Tibial nerve (tissue), 4 donors: ENCODE measurements around the gene NR2C2.

Experiments
- EP300 ChIP-seq, 2 donors: sonication (generic); formaldehyde crosslinking; IDR thresholded peaks; one replicate each; pipeline ENCODE4 v1.6.1; 2017; ENCODE audit warnings: antibody characterized with exemption in 2 of 2, mild to moderate bottlenecking in 1 of 2
- POLR2A ChIP-seq, 2 donors: fragments of 450-650 bp; IDR thresholded peaks; one replicate each; pipeline ENCODE4 v1.6.1; 2017; ENCODE audit warnings: antibody characterized with exemption in 2 of 2, mild to moderate bottlenecking in 2 of 2, moderate library complexity in 2 of 2
- TF ChIP-seq, protein P1 (sequence below), 5 experiments: fragments of 200-600 bp in 3 of 5; fragments of 450-650 bp in 2 of 5; sonication (generic) in 3 of 5; IDR thresholded peaks; one replicate each; pipeline ENCODE4 v1.5.1; 2016 to 2019; ENCODE audit warnings: antibody characterized with exemption in 5 of 5, mild to moderate bottlenecking in 3 of 5, moderate library complexity in 2 of 5

GRCh38 chr3:15094187-15094875, 146.9 kb downstream of the NR2C2 start:
- TF ChIP-seq, protein P1, sequence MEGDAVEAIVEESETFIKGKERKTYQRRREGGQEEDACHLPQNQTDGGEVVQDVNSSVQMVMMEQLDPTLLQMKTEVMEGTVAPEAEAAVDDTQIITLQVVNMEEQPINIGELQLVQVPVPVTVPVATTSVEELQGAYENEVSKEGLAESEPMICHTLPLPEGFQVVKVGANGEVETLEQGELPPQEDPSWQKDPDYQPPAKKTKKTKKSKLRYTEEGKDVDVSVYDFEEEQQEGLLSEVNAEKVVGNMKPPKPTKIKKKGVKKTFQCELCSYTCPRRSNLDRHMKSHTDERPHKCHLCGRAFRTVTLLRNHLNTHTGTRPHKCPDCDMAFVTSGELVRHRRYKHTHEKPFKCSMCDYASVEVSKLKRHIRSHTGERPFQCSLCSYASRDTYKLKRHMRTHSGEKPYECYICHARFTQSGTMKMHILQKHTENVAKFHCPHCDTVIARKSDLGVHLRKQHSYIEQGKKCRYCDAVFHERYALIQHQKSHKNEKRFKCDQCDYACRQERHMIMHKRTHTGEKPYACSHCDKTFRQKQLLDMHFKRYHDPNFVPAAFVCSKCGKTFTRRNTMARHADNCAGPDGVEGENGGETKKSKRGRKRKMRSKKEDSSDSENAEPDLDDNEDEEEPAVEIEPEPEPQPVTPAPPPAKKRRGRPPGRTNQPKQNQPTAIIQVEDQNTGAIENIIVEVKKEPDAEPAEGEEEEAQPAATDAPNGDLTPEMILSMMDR (IDR thresholded peaks at IDR 0.05), result no peak
- TF ChIP-seq EP300 (IDR thresholded peaks at IDR 0.05) (peak in 1 of 2 donors; percentile 9), POLR2A (IDR thresholded peaks at IDR 0.05) (no peak)
